Endothelial cell of umbilical vein (primary cell): Measurements from ENCODE around the gene RABGGTA. TPM values are rescaled to one million over a fixed set of nuclear protein-coding genes. Genes with fewer than 3 reads are reported as not detected.

ENCODE experiments used
- BruUV-seq: library from RNA; stranded (reverse); fragments of 400-500 nt; replicated peaks from 2 replicates; lab custom pipeline; 2021; lab: Mats Ljungman, UMichigan
- CTCF ChIA-PET: fragments of 300-600, 350-600 bp; sonication (Branson Sonifier 250); formaldehyde crosslinking; loops from one replicate; lab custom pipeline; 2021; ENCODE audit warnings: antibody characterized with exemption, inconsistent platforms; lab: Charles Lee
- POLR2A ChIA-PET: fragments of 300-600, 350-600 bp; sonication (Branson Sonifier 250); formaldehyde crosslinking; loops from one replicate; lab custom pipeline; 2021; ENCODE audit warnings: antibody characterized with exemption, inconsistent platforms; lab: Charles Lee
- DNase-seq: peaks from one replicate; pipeline ENCODE4 v3.0.0-alpha.2; 2011; ENCODE audit warnings: low read depth, low spot score
- FAIRE-seq: peaks from 2 replicates; lab custom pipeline; 2011; peaks lifted over from hg19 to GRCh38; lab: Jason Lieb, UNC
- H2AFZ ChIP-seq: 2 replicates; pipeline ENCODE4 v1.6.0; 2012; ENCODE audit warnings: low read depth, low read length, control low read depth, inconsistent platforms
- H3K27ac ChIP-seq: 2 replicates; pipeline ENCODE4 v1.5.1; 2011; ENCODE audit warnings: low read depth, mild to moderate bottlenecking, control low read depth, low read length, moderate library complexity; ENCODE audit not compliant: insufficient read depth
- H3K27me3 ChIP-seq, 2 experiments: 2 replicates each; pipeline versions ENCODE4 v1.6.0 to v1.6.1; 2011; ENCODE audit warnings: low read length in 2 of 2, mixed read lengths in 1 of 2; ENCODE audit not compliant: control insufficient read depth in 2 of 2, insufficient read depth in 2 of 2
- H3K36me3 ChIP-seq, 2 experiments: 2 replicates in 1 of 2; 3 replicates in 1 of 2; pipeline ENCODE4 v1.5.1; 2011; ENCODE audit warnings: low read length in 2 of 2, mild to moderate bottlenecking in 1 of 2, moderate library complexity in 1 of 2; ENCODE audit not compliant: control insufficient read depth in 2 of 2, insufficient read depth in 2 of 2; ENCODE audit errors: extremely low read depth in 1 of 2
- H3K4me1 ChIP-seq: 3 replicates; pipeline ENCODE4 v1.5.1; 2011; ENCODE audit warnings: mild to moderate bottlenecking, low read length; ENCODE audit not compliant: control insufficient read depth, insufficient read depth; ENCODE audit errors: extremely low read depth
- H3K4me2 ChIP-seq: 2 replicates; pipeline ENCODE4 v1.6.1; 2011; ENCODE audit warnings: low read length, control low read depth, mixed read lengths; ENCODE audit not compliant: insufficient read depth
- H3K4me3 ChIP-seq, 3 experiments: fragments of 200-600 bp in 1 of 3; sonication (generic), shearing (Covaris generic) in 1 of 3; replicated peaks in 1 of 3; 2 replicates each; pipeline ENCODE4 v1.5.1; 2011 to 2016; ENCODE audit warnings: control low read depth in 3 of 3, low read length in 3 of 3, mild to moderate bottlenecking in 2 of 3, inconsistent platforms in 1 of 3, low read depth in 1 of 3, moderate library complexity in 1 of 3; ENCODE audit not compliant: insufficient read depth in 1 of 3
- H3K79me2 ChIP-seq: 2 replicates; pipeline ENCODE4 v1.6.0; 2012; ENCODE audit warnings: low read length, inconsistent platforms; ENCODE audit not compliant: control insufficient read depth, insufficient read depth
- H3K9ac ChIP-seq: replicated peaks from 2 replicates; pipeline ENCODE3; 2011; ENCODE audit warnings: low read length, control low read depth; ENCODE audit not compliant: insufficient read depth; ENCODE audit errors: extremely low read depth
- H3K9me1 ChIP-seq: replicated peaks from 3 replicates; pipeline ENCODE4 v1.6.0; 2011; ENCODE audit warnings: mild to moderate bottlenecking, low read length; ENCODE audit not compliant: control insufficient read depth, insufficient read depth; ENCODE audit errors: extremely low read depth
- H3K9me3 ChIP-seq: replicated peaks from 2 replicates; pipeline ENCODE4 v1.5.1; 2012; ENCODE audit warnings: low read length, inconsistent platforms; ENCODE audit not compliant: control insufficient read depth, insufficient read depth
- H4K20me1 ChIP-seq: replicated peaks from 2 replicates; pipeline ENCODE3; 2011; ENCODE audit warnings: mild to moderate bottlenecking, low read length; ENCODE audit not compliant: control insufficient read depth, insufficient read depth; ENCODE audit errors: extremely low read depth
- CTCF ChIP-seq, 2 donors: IDR thresholded peaks; 1 replicate in 1 of 2; 2 replicates in 1 of 2; pipeline ENCODE4 v1.5.1; 2011; ENCODE audit warnings: low read length in 2 of 2, mild to moderate bottlenecking in 2 of 2, moderate library complexity in 2 of 2, control low read depth in 1 of 2, inconsistent platforms in 1 of 2, low read depth in 1 of 2; ENCODE audit not compliant: insufficient read depth in 1 of 2; ENCODE audit errors: extremely low read depth in 1 of 2
- EZH2 ChIP-seq: IDR thresholded peaks from 2 replicates; pipeline ENCODE4 v1.6.1; 2012; ENCODE audit warnings: borderline replicate concordance, low read depth, mild to moderate bottlenecking, moderate library complexity, low read length, inconsistent platforms; ENCODE audit not compliant: severe bottlenecking
- FOS ChIP-seq: IDR thresholded peaks from 2 replicates; pipeline ENCODE4 v1.6.1; 2011; ENCODE audit warnings: mild to moderate bottlenecking, low read length, moderate library complexity, borderline replicate concordance; ENCODE audit not compliant: insufficient read depth
- GATA2 ChIP-seq: IDR thresholded peaks from 2 replicates; pipeline ENCODE4 v1.7.0; 2011; ENCODE audit warnings: low read depth, mild to moderate bottlenecking, moderate library complexity, mixed read lengths, low read length; ENCODE audit not compliant: insufficient read length, insufficient read depth
- JUN ChIP-seq: IDR thresholded peaks from 2 replicates; pipeline ENCODE4 v1.6.1; 2011; ENCODE audit warnings: borderline replicate concordance, low read depth; ENCODE audit not compliant: insufficient read length, insufficient read depth
- MAX ChIP-seq: IDR thresholded peaks from 2 replicates; pipeline ENCODE4 v1.6.1; 2011; ENCODE audit not compliant: insufficient read depth, insufficient read length
- MYC ChIP-seq: IDR thresholded peaks from one replicate; pipeline ENCODE4 v1.6.1; 2011; ENCODE audit warnings: mild to moderate bottlenecking, low read depth, low read length
- POLR2A ChIP-seq: IDR thresholded peaks from 2 replicates; pipeline ENCODE4 v1.6.1; 2012; ENCODE audit warnings: low read depth, mild to moderate bottlenecking, control low read depth, low read length
- POLR2AphosphoS5 ChIP-seq: IDR thresholded peaks from 2 replicates; pipeline ENCODE4 v1.6.1; 2012; ENCODE audit warnings: low read depth, mild to moderate bottlenecking, control low read depth, low read length, moderate library complexity; ENCODE audit not compliant: insufficient read depth
- dilution Hi-C: fragments of 300-500 bp; cut with MboI; formaldehyde crosslinking; loops from one replicate; pipeline ENCODE4 v1.15.0; 2019; ENCODE audit warnings: low sequenced_read_pairs; ENCODE audit not compliant: extremely low pct_ligation_motif_present
- intact Hi-C: fragments of 100-400 bp; cut with micrococcal nuclease; formaldehyde crosslinking; loops from one replicate; pipeline ENCODE4 v1.10.0; 2022
- polyA plus RNA-seq, 4 experiments: library from polyadenylated mRNA; depleted of rRNA in 3 of 4; stranded (reverse) in 3 of 4; unstranded in 1 of 4; fragments of >200 nt; gene quantifications; 2 replicates each; pipeline versions ENCODE4 v1.2.1 to v1.2.3, GENCODE V29; 2011 to 2012; ENCODE audit warnings: missing spikeins in 1 of 4
- total RNA-seq: library from RNA; stranded (reverse); gene quantifications from 2 replicates; pipeline ENCODE4 v1.2.3, GENCODE V29; 2021

RABGGTA gene
- total and polyA plus RNA-seq, 2 donors (not counting 3 experiments of a cell fraction or from before 2014, with no cell fraction given) = 29.3 to 80.1 TPM

GRCh38 chr14:24253936-24254335, 17.5 kb downstream of the RABGGTA start:
- no peaks in the 10 kb centered on the region for H3K27me3 ChIP-seq
- H3K9me1 ChIP-seq = no peaks in the 10 kb centered on the region
- no TSS peak for BruUV-seq
- ChIA-PET CTCF (no interaction called here), POLR2A (interaction anchor here (1.0 kb wide), 1 partner anchor 13 kb away, joined by 3 read pairs; no protein-coding TSS in a partner anchor)
- peaks cover 0 to 3% of the 10 kb centered on the region in 2 experiments for H3K36me3 ChIP-seq
- FAIRE-seq = no peak
- no peak for TF ChIP-seq POLR2AphosphoS5
- no peak for TF ChIP-seq CTCF (IDR thresholded peaks at IDR 0.05; ENCODE audit: extremely low read depth in 1 of 2, insufficient read depth in 1 of 2, low read depth in 1 of 2, low read length in 2 of 2)
- no peak for TF ChIP-seq FOS
- no peak for TF ChIP-seq GATA2
- TF ChIP-seq MYC = no peak
- no peak for TF ChIP-seq MAX
- TF ChIP-seq POLR2A = no peak
- no peak for TF ChIP-seq JUN
- no peak for TF ChIP-seq EZH2
- H2AFZ ChIP-seq = no peak overlapping the region
- no peaks in the 10 kb centered on the region for H3K9me3 ChIP-seq
- H3K79me2 ChIP-seq = no peaks in the 10 kb centered on the region
- H3K4me3 ChIP-seq = no peak overlapping the region
- DNase-seq = no peak
- no peak overlapping the region for H3K4me2 ChIP-seq
- intact Hi-C loops = no loop called here
- no peak overlapping the region for H3K27ac ChIP-seq
- H4K20me1 ChIP-seq = no peaks in the 10 kb centered on the region
- H3K9ac ChIP-seq = no peak overlapping the region
- no peaks in the 10 kb centered on the region for H3K4me1 ChIP-seq
- dilution Hi-C loops = no loop called here
